GM21360 (cell line): ENCODE data around the gene GATB.

Experiments used
- ATAC-seq: cut with Tn5 transposase; IDR thresholded peaks from one replicate; pipeline ENCODE4 v1.9.1; 2021; ENCODE audit warnings: mild to moderate bottlenecking, moderate library complexity; ENCODE audit not compliant: unreplicated experiment

The GATB gene

GRCh38 chr4:151786158-151786495 lies 25.3 kb upstream of the GATB start:
- no peak for ATAC-seq

- no peak for ATAC-seq
These were observed 24.8 kb upstream of the GATB start for GRCh38 chr4:151785484-151786157.

- ATAC-seq: no peak
These were observed 23.9 kb upstream of the GATB start for GRCh38 chr4:151784706-151785105.

GRCh38 chr4:151783867-151784266 lies 23.1 kb upstream of the GATB start:
- no peak for ATAC-seq

GRCh38 chr4:151782296-151782695 lies 21.5 kb upstream of the GATB start:
- ATAC-seq: no peak

GRCh38 chr4:151781026-151781425 lies 20.2 kb upstream of the GATB start:
- no peak for ATAC-seq

- no peak for ATAC-seq
These were observed 16.7 kb upstream of the GATB start for GRCh38 chr4:151777471-151777870.

GRCh38 chr4:151774324-151774723 lies 13.5 kb upstream of the GATB start:
- ATAC-seq: no peak

GRCh38 chr4:151772274-151772673 lies 11.5 kb upstream of the GATB start:
- no peak for ATAC-seq

- no peak for ATAC-seq
These were observed 10.9 kb upstream of the GATB start for GRCh38 chr4:151771664-151772063.

GRCh38 chr4:151770154-151770553 lies 9.3 kb upstream of the GATB start:
- ATAC-seq: no peak

GRCh38 chr4:151768835-151769234 lies 8.0 kb upstream of the GATB start:
- no peak for ATAC-seq

GRCh38 chr4:151766691-151767090 lies 5.9 kb upstream of the GATB start:
- no peak for ATAC-seq

GRCh38 chr4:151760002-151760401 lies 805 bp downstream of the GATB start:
- no peak for ATAC-seq

GRCh38 chr4:151753056-151753455 lies 7.8 kb downstream of the GATB start:
- no peak for ATAC-seq

- no peak for ATAC-seq
These were observed 10.7 kb downstream of the GATB start for GRCh38 chr4:151750156-151750555.

GRCh38 chr4:151745481-151746231 lies 15.2 kb downstream of the GATB start:
- ATAC-seq: no peak

- peak; percentile 56 for ATAC-seq
These were observed 16.2 kb downstream of the GATB start for GRCh38 chr4:151744614-151745013.

GRCh38 chr4:151743894-151744293 lies 16.9 kb downstream of the GATB start:
- ATAC-seq: no peak

GRCh38 chr4:151743128-151743854 lies 17.5 kb downstream of the GATB start:
- ATAC-seq: no peak

- ATAC-seq: no peak
These were observed 21.9 kb downstream of the GATB start for GRCh38 chr4:151738720-151739517.
